HG02938 (cell line): Measurements from ENCODE around the gene CD58.

Experiments used
- ATAC-seq: cut with Tn5 transposase; IDR thresholded peaks from one replicate; pipeline ENCODE4 v1.9.1; 2021; ENCODE audit warnings: mild to moderate bottlenecking, moderate library complexity; ENCODE audit not compliant: unreplicated experiment

Gene CD58

DNA sequence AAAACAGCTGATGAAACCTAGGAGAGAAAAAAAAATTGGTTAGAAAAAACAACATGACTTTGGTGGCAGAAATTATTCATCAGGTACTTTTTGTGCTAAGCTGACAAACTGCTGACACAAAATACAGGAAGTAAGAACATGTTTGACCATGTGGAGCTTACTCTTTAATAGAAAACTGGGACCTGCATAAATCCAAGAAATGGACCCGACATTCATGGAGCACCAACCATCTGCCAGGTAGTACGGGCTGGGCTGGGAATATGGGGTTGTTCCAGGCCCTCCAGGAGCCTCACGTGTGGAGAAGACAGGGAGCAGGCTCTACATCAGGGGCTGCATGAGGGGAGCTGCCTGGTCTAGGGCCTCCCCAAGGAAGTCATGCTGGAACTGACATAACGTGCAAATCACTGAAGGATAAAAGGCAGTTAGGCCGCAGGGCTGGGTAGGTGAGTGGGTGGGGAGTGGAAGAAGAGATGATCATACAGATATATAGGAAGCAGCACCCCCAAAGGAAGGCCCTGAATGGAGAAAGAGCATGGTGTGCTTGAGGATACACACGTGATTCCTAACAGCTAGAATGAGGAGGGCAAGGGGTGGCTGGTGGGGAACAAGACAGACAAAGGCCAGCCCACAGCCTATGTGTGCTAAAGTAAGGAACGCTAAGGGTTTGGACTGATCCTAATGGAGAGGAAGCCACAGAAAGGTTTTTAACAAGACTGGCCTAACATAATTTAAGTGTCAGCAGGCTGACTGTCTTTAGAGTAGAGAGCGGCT lies 26.1 kb downstream of the CD58 start:
- ATAC-seq = peak; percentile 52

DNA sequence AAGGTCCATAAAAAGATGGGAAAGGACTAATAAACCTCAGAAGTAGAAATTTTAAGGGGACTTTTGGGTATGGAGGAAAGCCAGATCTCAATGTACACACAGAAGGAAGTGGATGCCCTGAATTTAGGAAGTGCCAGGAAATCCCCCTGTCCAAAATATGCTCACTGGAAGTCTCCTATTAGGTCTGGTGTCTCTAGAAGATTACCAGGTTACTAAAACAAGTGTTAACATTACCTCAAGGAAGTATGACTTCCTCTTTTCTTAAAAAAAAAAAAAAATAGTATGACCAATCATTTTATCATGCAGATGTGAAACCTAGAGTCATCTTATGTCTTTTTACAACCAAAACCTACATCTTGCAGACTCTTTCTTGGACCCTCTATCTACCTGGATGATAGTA lies 30.7 kb downstream of the CD58 start:
- peak; percentile 38 for ATAC-seq

DNA sequence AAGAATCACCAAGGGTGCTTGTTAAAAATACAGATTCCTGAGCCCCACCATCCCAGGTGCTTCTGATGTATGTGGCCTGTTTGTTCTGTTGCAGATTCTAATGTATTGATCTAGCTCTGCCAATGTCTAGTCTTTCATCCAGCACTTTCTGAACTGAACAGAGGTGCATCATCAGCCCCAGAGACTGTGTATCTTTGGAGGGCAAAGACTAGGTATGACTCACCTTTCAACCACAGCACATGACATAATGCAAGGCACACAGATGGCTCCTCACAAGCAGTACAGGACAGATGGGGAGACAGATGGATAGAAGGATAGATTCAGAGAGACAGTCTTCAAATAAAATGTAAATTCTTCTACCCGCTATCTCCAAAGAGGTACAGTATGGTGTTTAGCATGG lies 32.3 kb downstream of the CD58 start:
- peak; percentile 82 for ATAC-seq

DNA sequence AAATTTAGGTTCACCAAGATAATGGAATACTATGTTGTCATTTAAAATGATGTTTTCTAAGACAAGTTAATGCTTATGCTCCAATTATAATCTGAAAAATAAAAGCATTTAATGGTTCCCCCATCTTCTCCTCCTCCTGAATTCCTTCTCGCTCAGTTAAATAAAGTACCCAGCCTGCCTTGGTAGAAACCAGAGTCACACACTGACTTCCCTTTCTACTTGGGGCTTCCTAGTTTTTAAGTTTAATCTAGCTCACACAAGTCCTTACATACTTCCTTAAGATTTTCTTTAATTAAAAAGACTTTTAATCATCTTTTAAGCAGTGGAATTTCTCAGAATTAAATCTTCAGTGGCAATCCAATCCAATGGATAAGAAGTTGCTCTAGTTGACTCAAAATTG lies 32.9 kb downstream of the CD58 start:
- no peak for ATAC-seq

DNA sequence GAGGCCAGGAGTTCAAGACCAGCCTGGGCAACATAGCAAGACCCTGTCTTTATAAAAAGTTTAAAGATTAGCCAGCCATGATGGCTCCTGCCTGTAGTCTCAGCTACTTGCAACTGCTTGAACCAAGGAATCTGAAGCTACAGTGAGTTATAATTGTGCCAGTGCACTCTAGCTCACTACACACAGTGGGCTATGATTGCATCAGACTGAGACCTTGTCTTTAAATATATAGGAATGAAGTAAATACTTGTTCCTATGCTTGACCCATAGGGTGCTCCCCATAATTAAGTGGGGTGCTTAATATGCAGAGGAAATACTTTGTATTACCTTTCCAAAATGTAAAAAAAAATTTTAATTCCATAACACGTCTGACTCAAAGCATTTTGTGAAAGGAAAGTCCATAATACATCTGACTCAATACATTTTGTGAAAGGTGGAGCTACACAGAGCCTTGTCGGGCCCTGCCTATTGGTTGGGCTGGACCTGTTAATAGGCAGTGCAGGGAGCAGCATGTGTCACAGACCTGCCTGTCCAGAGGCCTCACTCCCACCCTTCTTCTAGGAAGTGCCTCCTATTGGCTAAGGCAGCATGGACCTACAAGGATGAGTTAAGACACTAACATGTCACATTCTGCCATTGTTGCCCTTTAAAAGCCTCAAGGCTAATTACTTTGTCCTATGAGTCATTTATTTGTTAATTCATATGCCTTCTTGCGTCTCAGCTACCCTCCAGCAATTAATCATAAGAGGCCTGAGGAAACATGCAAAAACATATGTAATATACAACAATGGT lies 33.6 kb downstream of the CD58 start:
- ATAC-seq = no peak

DNA sequence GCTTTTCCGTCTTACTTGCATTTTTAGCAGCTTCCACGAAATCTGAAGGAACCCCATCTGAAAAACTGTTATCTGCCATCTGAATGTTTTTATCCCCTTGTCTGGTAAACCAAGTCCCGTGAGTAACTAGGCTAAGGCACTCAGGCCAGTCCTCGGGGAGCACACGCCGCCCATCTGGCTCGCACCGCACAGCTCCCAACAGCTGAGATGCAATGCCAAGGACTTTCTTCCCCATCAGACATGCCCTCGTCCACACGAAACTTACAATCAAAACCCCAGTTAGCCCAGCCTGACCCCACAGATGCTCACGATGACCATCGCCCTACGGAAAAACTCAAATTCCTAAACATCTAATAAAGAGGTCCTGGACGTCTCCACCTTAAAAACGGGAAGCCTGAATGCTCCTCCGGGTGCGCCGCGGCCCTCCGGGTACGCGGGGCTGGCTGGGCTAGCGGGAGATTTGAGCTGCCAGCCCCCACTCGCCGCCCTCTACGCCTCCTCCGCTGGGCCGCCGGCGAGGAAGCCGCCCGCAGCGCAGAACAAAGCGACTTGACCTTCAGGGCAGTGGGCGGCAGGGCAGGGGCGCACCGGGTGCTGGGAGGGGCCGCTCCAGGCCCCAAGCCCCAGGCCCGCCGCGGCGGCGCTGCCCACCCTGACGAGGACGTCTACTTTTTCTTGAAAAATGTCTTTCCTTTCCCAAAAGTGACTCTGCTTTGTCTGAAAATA lies 36.6 kb downstream of the CD58 start:
- no peak for ATAC-seq

DNA sequence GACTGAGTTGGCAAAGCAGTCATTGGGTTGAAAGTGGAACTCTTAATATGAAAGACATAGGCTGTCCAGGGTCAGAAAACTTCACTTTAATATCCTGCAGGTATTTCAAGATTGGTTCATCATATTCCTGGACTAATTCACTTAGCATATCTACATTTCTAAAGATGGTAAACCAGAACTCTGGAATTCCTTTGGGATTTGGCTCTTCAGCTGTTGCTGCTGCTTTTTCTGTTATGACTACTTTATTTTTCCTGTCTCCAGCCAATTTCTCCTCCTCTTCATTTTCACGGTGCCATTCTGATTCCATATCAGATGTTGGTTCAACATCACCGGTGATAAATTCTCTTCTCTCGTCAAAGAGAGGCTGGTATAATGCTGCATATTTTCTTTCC lies 37.4 kb downstream of the CD58 start:
- ATAC-seq = no peak

DNA sequence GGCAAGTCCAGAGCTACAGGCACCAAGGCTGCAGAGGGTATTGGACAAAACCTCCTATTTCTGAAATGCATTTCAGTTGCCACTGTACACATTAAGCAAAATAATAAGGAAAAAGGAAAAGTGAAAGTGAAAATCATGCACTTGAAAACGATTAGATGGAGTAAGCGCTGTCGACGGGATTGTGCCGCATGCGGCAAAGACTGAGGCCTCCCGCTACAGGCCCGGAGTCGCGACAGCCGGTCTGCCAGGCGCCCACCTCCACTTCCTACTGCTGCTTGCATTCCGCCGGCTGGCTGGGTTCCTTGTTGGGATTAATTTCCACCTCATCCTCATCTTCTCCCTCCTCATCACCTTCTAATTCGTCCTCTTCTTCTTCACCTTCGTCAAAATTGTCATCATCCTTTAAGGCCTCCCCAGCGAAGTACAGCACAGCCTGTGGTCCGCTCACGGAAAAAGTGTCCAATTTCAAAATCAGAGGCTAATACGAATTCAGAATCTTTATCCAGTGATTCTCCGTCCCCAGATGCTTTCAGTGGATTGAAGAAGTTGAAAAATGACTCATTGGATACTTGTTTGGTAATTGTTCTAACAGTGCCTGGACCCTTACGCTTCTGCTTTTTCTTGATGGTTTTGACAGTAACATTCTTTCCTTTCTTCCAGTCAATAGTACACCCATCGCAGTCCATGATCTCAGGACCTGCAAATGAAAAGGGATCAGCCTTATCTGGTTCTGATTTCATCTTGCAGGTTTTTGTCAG lies 38.0 kb downstream of the CD58 start:
- no peak for ATAC-seq

DNA sequence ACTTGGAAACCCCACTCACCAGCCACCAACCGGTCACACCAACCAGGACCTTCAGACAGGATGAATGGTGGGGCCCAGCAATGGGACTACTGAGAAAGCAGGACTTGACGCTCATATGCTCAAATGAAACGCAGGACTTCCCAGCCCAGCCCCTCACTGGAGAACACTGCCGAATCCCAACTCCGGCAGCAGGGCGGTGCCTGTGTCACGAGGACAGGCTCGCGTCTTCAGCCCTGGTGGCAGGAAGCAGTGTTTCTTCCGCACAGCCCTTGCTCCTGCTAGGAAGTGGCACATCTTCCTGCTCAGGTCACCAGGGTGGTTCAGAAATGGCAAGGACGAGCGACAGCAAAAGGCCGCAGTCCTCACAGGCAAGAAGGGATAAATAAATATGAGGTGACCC lies 38.9 kb downstream of the CD58 start:
- ATAC-seq = no peak

DNA sequence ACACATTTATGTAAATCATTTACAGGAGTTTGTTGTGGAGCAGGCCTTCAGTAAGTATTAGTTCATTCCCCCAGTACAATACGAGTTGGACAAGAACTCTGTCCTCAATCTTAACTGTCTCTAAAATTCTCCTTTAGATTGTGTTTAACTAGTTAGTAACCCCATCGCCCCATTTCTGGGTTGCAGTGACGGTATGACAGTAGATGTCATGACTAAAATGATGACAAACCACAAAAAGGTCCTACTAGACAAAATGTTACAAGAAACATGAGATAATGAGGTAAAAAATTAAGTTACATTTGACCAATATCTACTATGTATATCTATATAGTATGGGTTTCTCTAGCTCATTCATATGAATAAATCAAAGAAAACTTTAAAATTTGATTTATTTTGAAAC lies 41.1 kb downstream of the CD58 start:
- ATAC-seq = no peak

DNA sequence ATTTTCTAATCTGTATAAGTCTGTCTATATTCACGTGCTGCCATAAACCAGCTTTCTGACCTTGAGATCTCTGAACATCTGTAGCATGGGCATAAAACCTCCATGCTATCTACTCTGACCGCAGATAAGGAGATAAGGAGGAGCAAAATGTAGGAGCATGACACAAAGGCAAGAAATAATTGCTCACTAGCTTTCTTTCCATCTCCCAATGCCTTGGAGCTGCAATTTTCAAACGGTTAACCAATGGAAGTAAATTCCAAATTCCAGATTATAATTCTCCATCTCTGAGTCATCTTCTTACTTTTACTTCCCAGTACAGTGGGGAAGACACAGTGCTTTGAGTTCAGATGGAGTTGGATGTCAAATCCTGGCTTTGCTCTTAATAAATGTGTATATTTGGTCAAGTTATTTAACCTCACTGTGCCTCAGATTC lies 41.6 kb downstream of the CD58 start:
- ATAC-seq = no peak

DNA sequence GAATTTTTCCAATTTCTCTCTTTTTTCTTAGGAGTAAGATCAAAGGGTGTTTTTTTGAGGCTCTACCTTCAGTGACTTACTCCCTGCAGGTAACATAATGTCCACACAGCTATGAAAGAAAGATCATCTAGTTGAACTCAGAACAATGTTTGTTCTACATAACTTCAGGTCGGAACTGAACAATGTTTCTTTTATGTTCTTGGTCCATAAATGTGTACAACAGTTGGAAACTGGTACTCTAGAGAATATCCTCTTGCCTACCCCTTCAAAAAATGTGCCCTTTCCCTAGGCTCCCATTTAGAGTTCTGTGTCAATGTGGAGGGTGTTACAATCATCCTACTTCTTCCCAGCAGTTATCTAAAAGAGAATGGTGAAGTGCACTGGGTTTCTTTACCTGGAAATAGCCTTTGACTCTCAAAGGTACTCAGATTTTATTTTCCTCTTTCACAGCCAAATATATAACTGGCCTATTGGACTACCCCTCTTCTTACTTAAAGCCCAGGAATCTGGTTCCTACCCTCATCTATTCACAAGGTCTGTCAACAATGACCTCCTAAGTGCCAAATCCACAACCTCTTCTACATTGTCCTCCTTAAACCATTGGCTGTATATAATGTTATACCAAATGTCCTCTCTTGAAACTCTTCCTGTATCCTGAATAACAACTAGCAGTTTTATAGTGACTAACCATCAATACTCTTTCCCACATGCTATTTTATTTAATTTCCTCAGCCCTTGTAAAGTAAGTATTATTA lies 42.3 kb downstream of the CD58 start:
- ATAC-seq = no peak

DNA sequence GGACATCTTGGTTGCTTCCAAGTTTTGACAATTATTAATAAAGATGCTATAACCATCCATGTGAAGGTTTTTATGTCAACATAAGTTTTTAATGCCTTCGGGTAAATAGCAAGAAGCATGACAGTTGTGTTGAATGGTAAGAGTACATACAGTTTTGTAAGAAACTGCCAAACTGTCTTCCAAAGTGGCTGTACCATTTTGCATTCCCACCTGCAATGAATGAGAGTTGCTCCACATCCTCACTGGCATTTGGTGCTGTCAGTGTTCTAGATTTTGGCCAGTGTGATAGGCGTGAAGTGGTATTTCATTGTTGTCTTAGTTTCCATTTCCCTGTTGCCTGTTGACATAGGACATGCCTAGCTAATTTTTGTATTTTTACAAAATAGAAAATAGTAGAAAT lies 45.4 kb downstream of the CD58 start:
- ATAC-seq = no peak

DNA sequence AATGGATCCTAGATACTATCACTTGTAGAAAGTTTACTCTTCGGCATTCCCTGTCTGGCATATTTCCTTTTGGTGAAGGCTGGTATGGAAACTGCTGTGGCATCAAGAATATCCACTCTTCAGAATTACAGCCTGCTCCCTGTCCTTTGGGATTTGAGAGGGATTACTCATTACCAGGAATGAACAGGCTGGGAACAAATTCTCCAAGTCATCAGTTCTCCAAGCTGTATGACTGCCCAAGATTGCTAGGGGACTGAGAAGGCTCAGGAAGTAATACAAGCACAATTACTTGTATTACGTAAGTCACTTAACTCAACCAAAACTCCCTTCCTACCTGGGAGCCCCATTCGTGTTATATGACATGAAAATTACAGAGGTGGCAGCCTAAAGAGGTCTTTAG lies 49.6 kb downstream of the CD58 start:
- no peak for ATAC-seq

DNA sequence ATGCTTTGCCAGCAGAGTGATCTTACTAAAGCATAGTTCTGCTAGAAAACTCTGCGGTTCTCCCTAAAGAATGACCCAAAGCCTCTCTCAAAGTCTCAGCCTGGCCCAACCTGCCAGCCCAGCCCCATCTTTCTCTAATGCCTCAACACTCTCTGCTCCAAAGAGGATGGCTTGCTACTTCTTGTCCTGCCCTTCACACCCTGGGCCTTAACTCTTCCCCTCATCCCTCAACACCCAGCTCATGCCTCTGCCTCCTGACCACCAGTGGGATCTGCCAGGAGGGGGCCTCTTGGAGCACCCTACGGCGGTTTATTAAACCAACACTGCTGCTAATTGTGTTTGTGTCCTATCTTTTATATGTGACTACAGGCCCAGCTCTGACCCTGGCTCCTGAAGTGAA lies 52.4 kb downstream of the CD58 start:
- ATAC-seq = no peak

DNA sequence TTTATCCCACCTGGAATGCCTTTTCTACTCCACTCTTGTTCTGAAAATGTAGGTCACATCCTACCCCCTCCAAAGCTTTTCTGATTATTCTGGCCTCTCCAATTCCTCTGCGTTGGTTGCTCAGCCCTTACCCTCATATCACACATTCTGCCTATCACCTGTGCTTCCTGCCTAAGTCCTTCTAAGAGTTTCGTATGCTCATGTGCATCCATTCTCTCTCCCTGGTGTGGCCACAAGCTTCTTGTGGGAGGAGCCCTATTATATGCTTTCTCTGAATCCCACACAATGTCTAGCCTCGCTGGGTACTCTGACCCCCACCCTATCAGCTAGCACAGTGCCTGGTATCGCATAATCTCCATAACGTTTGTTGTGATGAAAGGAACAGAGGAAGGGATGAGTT lies 54.2 kb downstream of the CD58 start:
- ATAC-seq = no peak

DNA sequence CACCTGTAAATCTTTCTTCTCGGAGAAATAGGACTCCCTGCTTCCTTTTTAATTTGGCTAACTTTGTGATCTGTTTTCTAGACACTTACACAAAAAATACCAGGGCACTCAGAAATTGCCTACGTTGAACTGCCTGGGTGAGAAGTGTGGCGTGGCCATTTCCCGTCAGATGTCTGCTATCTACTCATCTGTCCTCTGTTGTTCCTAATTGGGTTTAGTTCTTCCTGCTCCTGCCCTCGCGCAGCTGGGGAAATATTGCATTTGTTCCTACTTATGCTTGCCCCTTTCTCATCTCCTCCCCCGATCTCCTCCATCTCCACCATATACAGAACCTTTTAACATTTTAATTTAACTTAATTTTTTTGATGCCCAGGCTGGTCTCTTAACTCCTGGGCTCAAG lies 55.1 kb downstream of the CD58 start:
- ATAC-seq = peak; percentile 3

DNA sequence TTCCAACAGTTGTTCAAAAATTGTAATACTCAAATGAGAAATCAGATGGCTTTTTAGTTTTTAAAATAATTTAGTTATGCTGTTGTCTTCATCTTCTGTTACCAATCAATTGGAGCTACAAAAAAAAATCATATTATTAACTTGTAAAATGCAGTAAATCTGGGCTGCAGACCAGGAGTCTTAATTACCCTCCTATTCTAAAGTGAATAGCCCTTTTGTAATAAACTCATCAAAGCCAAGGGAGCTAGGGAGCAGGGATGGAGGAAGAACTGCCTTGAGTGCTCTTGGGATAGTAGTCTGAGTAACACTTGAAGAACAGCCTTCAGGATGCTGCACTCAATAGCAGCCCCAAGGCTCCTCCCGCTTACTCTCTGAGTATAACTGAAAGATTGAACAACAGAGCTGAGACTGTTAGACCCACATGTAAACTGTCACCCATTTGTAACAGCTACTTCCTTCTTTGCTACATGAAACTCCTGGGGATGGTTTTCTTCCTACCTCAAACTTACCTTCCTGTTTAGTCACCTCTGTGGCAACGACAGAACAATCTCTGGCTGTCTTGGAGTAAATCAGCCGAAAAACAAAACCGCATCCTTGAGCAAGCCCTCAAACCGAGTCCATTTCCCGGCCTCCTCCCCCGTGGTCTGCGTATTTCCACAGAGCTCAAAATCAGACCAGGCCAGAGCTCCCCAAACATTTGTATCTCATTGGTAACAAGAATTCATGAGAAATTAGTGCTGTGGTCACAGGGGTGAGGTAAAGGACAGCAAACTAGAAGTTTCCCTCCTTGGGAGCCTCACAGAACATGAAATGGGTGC lies 55.9 kb downstream of the CD58 start:
- ATAC-seq = peak; percentile 75

DNA sequence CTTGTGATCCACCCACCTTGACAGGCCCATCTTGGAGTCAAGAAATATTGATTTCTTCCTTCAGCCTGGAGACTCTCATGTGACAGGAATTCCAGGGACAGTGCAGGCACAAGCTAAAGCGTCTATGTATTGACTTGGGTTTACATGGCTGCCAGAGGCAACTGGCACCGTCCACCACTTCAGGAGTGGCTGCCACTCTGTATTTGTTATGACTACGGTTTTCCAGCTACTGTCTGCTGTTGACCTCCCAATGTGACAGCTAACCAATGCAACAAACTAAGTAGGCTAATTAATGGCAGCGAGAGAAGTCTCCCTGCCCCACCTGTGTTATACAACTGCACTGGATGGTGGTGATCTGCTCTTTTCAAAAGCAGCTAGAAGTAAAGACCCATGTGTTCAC lies 56.9 kb downstream of the CD58 start:
- ATAC-seq = no peak
